GM23338 (cell line): ENCODE results near the gene PLD1. TPM values are rescaled to one million over a fixed set of nuclear protein-coding genes. Genes with fewer than 3 reads are reported as not detected.

Experiments used
- ATAC-seq: fragments of 200-7000 bp; cut with Tn5 transposase; 3 replicates; pipeline ENCODE4 v1.9.1; 2020
- DNase-seq: peaks from one replicate; pipeline ENCODE4 v3.0.0-alpha.2; 2015; ENCODE audit warnings: low spot score
- H2AFZ ChIP-seq: fragments of 200-600 bp; sonication (generic); 2 replicates; pipeline ENCODE4 v1.8.0; 2016; ENCODE audit warnings: antibody characterized with exemption, mild to moderate bottlenecking, moderate library complexity
- H3F3A ChIP-seq: fragments of 200-600 bp; sonication (generic); replicated peaks from 2 replicates; pipeline ENCODE4 v1.8.0; 2017; ENCODE audit warnings: antibody characterized with exemption, mixed run types, low read depth
- H3K27ac ChIP-seq: fragments of 200-600 bp; sonication (generic); 2 replicates; pipeline ENCODE4 v1.6.1; 2016; ENCODE audit warnings: low read depth
- H3K27me3 ChIP-seq: fragments of 200-600 bp; sonication (generic); 2 replicates; pipeline ENCODE4 v1.8.0; 2016; ENCODE audit warnings: mild to moderate bottlenecking, mixed run types, moderate library complexity; ENCODE audit not compliant: insufficient read depth
- H3K36me3 ChIP-seq: fragments of 200-600 bp; sonication (generic); 2 replicates; pipeline ENCODE4 v1.8.0; 2016; ENCODE audit warnings: mild to moderate bottlenecking; ENCODE audit not compliant: insufficient read depth
- H3K4me1 ChIP-seq: fragments of 200-600 bp; sonication (generic); 2 replicates; pipeline ENCODE4 v1.8.0; 2016; ENCODE audit warnings: mild to moderate bottlenecking, moderate library complexity; ENCODE audit not compliant: insufficient read depth
- H3K4me2 ChIP-seq: fragments of 200-600 bp; sonication (generic); 2 replicates; pipeline ENCODE4 v1.7.1; 2017; ENCODE audit warnings: mixed run types
- H3K4me3 ChIP-seq: fragments of 200-600 bp; sonication (generic); 2 replicates; pipeline ENCODE4 v1.6.1; 2016; ENCODE audit warnings: mixed run types
- H3K79me2 ChIP-seq: fragments of 200-600 bp; sonication (generic); replicated peaks from 2 replicates; pipeline ENCODE4 v1.8.0; 2017; ENCODE audit warnings: mild to moderate bottlenecking; ENCODE audit not compliant: insufficient read depth
- H3K9me2 ChIP-seq: fragments of 200-600 bp; sonication (generic); 2 replicates; pipeline ENCODE4 v1.8.0; 2017; ENCODE audit not compliant: insufficient read depth
- H4K20me1 ChIP-seq: fragments of 200-600 bp; sonication (generic); replicated peaks from 2 replicates; pipeline ENCODE4 v1.8.0; 2017; ENCODE audit warnings: mild to moderate bottlenecking; ENCODE audit not compliant: insufficient read depth
- H3K27ac Mint-ChIP-seq: 2 replicates; pipeline ENCODE4 v1.8.0; 2020; ENCODE audit warnings: inconsistent platforms, mild to moderate bottlenecking, moderate library complexity, mixed read lengths
- H3K27me3 Mint-ChIP-seq: 3 replicates; pipeline ENCODE4 v1.8.0; 2022; ENCODE audit warnings: low read depth, mild to moderate bottlenecking, moderate library complexity, mixed read lengths, inconsistent platforms; ENCODE audit not compliant: insufficient read depth, poor library complexity
- H3K36me3 Mint-ChIP-seq: 3 replicates; pipeline ENCODE4 v1.8.0; 2021; ENCODE audit warnings: low read depth, mild to moderate bottlenecking, inconsistent platforms, moderate library complexity, mixed read lengths
- H3K4me1 Mint-ChIP-seq: 3 replicates; pipeline ENCODE4 v1.8.0; 2020; ENCODE audit warnings: mild to moderate bottlenecking, inconsistent platforms, mixed read lengths
- H3K4me3 Mint-ChIP-seq: 3 replicates; pipeline ENCODE4 v1.8.0; 2021; ENCODE audit warnings: moderate library complexity, mild to moderate bottlenecking, inconsistent platforms, mixed read lengths
- H3K9me3 Mint-ChIP-seq: 3 replicates; pipeline ENCODE4 v1.8.0; 2020; ENCODE audit warnings: moderate library complexity, mild to moderate bottlenecking, inconsistent platforms, mixed read lengths
- CREB1 ChIP-seq: fragments of 250-450 bp; sonication (Bioruptor Pico); IDR thresholded peaks from 2 replicates; pipeline ENCODE4 v1.5.0; 2020; ENCODE audit warnings: low read depth, mild to moderate bottlenecking, moderate library complexity
- EZH2 ChIP-seq: fragments of 200-600 bp; sonication (generic); IDR thresholded peaks from one replicate; pipeline ENCODE4 v1.8.0; 2017; ENCODE audit warnings: antibody characterized with exemption, mild to moderate bottlenecking, low read depth; ENCODE audit not compliant: unreplicated experiment
- EZH2phosphoT487 ChIP-seq: fragments of 200-600 bp; sonication (generic); IDR thresholded peaks from one replicate; pipeline ENCODE4 v1.8.1; 2018; ENCODE audit warnings: antibody characterized with exemption; ENCODE audit not compliant: unreplicated experiment
- JUNB ChIP-seq: IDR thresholded peaks from one replicate; pipeline ENCODE4 v1.6.1; 2016; ENCODE audit warnings: antibody characterized with exemption; ENCODE audit not compliant: unreplicated experiment
- NANOG ChIP-seq: IDR thresholded peaks from 2 replicates; pipeline ENCODE4 v1.6.1; 2016; ENCODE audit warnings: antibody characterized with exemption, borderline replicate concordance
- POLR2AphosphoS5 ChIP-seq: IDR thresholded peaks from 2 replicates; pipeline ENCODE4 v1.6.1; 2016; ENCODE audit warnings: antibody characterized with exemption, low read depth
- STAT1 ChIP-seq: IDR thresholded peaks from one replicate; pipeline ENCODE4 v1.6.1; 2016; ENCODE audit warnings: antibody characterized with exemption; ENCODE audit not compliant: unreplicated experiment
- ZNF114 ChIP-seq: fragments of 250-450 bp; sonication (Bioruptor Pico); IDR thresholded peaks from 2 replicates; pipeline ENCODE4 v1.5.0; 2020; ENCODE audit warnings: mild to moderate bottlenecking, moderate library complexity
- ZNF331 ChIP-seq: fragments of 250-450 bp; sonication (Bioruptor Pico); IDR thresholded peaks from 2 replicates; pipeline ENCODE4 v1.5.0; 2020; ENCODE audit warnings: low read depth, mild to moderate bottlenecking, moderate library complexity
- polyA plus RNA-seq: library from polyadenylated mRNA; unstranded; fragments of >200 nt; fragmentation: Nextera tagmentation; extraction: Ambion mirVana; gene quantifications from 2 replicates; pipeline ENCODE4 v1.2.1, GENCODE V29; 2016
- total RNA-seq: library from RNA; depleted of rRNA; stranded (reverse); fragments of >200 nt; shearing (Covaris generic); gene quantifications from 2 replicates; pipeline ENCODE4 v1.2.3, GENCODE V29; 2014
- TF ChIP-seq, protein P1 (sequence below): fragments of 250-450 bp; sonication (Bioruptor Pico); IDR thresholded peaks from 2 replicates; pipeline ENCODE4 v1.5.0; 2020; ENCODE audit warnings: mild to moderate bottlenecking, moderate library complexity
- TF ChIP-seq, protein P2 (sequence below): IDR thresholded peaks from 2 replicates; pipeline ENCODE4 v1.6.1; 2016; ENCODE audit warnings: antibody characterized with exemption
- TF ChIP-seq, protein P3 (sequence below): IDR thresholded peaks from one replicate; pipeline ENCODE4 v1.6.1; 2018; ENCODE audit warnings: antibody characterized with exemption; ENCODE audit not compliant: unreplicated experiment
- TF ChIP-seq, protein P4 (sequence below), 2 experiments: fragments of 200-600 bp in 1 of 2; sonication (generic) in 1 of 2; conservative IDR thresholded peaks; 2 replicates each; pipeline versions ENCODE4 v1.5.1 to v1.6.1; 2016 to 2017; ENCODE audit warnings: antibody characterized with exemption in 2 of 2, low read depth in 2 of 2, mild to moderate bottlenecking in 2 of 2, moderate library complexity in 1 of 2

Gene PLD1
- total and polyA plus RNA-seq, 2 experiments from 2014 or later: 1.4 to 2.2 TPM

DNA sequence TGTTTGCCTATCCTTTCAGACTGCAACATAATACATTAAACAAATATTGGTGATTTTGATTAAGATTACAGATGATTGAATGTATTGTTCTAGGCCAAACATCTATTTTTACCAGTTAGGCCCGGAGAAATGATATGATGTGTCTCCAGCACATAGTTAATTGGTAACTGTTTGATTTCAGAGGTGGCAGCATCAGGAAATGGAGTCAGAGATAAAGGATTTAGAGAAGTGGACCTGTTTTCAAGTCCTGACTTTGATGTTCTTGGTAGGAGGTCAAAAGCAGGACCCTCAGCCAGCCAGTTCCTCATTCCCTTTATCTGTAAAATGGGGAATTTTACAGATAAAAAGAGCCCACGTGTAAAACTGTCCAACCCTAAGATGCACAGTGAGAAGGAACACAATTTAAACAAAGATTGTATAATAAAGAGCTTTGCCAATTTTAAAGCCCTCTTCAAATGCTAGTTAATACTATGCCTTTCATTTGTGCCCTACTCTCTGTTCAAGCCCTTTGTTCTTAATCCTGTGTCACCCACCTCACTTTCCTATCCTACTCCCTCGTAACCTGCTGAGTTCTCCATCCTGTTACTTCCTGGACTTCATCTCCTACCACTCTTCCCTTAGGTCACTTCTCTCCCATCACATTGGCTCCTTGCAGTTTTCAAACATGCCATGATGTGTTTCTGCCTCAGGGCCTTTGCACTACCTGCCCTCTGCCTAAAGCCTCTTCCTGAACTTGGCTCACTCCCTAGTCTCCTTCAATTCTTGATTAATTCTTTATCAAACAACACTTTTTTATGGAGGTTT lies 35.4 kb upstream of the PLD1 start:
- H3K4me2 ChIP-seq: no peak overlapping the region
- H4K20me1 ChIP-seq: no peaks in the 10 kb centered on the region
- Mint-ChIP-seq H3K36me3 (no peaks in the 10 kb centered on the region), H3K4me1 (peaks cover 8% of the 10 kb centered on the region), H3K4me3 (no peak overlapping the region), H3K27me3 (no peaks in the 10 kb centered on the region), H3K27ac (no peak overlapping the region), H3K9me3 (no peaks in the 10 kb centered on the region; the same call in 2 of the 3 replicates)
- no peaks in the 10 kb centered on the region for H3K27me3 ChIP-seq
- no peak for ATAC-seq
- H2AFZ ChIP-seq: no peak overlapping the region
- no peaks in the 10 kb centered on the region for H3K79me2 ChIP-seq
- TF ChIP-seq NANOG (no peak), EZH2 (no peak), EZH2phosphoT487 (no peak), CREB1 (no peak), JUNB (no peak), ZNF331 (CRISPR knock-in tag) (no peak), ZNF114 (no peak), STAT1 (no peak), POLR2AphosphoS5 (no peak)
- TF ChIP-seq, protein P1, sequence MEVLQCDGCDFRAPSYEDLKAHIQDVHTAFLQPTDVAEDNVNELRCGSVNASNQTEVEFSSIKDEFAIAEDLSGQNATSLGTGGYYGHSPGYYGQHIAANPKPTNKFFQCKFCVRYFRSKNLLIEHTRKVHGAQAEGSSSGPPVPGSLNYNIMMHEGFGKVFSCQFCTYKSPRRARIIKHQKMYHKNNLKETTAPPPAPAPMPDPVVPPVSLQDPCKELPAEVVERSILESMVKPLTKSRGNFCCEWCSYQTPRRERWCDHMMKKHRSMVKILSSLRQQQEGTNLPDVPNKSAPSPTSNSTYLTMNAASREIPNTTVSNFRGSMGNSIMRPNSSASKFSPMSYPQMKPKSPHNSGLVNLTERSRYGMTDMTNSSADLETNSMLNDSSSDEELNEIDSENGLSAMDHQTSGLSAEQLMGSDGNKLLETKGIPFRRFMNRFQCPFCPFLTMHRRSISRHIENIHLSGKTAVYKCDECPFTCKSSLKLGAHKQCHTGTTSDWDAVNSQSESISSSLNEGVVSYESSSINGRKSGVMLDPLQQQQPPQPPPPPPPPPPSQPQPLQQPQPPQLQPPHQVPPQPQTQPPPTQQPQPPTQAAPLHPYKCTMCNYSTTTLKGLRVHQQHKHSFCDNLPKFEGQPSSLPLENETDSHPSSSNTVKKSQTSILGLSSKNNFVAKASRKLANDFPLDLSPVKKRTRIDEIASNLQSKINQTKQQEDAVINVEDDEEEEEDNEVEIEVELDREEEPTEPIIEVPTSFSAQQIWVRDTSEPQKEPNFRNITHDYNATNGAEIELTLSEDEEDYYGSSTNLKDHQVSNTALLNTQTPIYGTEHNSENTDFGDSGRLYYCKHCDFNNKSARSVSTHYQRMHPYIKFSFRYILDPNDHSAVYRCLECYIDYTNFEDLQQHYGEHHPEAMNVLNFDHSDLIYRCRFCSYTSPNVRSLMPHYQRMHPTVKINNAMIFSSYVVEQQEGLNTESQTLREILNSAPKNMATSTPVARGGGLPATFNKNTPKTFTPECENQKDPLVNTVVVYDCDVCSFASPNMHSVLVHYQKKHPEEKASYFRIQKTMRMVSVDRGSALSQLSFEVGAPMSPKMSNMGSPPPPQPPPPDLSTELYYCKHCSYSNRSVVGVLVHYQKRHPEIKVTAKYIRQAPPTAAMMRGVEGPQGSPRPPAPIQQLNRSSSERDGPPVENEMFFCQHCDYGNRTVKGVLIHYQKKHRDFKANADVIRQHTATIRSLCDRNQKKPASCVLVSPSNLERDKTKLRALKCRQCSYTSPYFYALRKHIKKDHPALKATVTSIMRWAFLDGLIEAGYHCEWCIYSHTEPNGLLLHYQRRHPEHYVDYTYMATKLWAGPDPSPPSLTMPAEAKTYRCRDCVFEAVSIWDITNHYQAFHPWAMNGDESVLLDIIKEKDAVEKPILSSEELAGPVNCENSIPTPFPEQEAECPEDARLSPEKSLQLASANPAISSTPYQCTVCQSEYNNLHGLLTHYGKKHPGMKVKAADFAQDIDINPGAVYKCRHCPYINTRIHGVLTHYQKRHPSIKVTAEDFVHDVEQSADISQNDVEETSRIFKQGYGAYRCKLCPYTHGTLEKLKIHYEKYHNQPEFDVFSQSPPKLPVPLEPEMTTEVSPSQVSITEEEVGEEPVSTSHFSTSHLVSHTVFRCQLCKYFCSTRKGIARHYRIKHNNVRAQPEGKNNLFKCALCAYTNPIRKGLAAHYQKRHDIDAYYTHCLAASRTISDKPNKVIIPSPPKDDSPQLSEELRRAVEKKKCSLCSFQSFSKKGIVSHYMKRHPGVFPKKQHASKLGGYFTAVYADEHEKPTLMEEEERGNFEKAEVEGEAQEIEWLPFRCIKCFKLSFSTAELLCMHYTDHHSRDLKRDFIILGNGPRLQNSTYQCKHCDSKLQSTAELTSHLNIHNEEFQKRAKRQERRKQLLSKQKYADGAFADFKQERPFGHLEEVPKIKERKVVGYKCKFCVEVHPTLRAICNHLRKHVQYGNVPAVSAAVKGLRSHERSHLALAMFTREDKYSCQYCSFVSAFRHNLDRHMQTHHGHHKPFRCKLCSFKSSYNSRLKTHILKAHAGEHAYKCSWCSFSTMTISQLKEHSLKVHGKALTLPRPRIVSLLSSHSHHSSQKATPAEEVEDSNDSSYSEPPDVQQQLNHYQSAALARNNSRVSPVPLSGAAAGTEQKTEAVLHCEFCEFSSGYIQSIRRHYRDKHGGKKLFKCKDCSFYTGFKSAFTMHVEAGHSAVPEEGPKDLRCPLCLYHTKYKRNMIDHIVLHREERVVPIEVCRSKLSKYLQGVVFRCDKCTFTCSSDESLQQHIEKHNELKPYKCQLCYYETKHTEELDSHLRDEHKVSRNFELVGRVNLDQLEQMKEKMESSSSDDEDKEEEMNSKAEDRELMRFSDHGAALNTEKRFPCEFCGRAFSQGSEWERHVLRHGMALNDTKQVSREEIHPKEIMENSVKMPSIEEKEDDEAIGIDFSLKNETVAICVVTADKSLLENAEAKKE: no peak
- TF ChIP-seq, protein P2, sequence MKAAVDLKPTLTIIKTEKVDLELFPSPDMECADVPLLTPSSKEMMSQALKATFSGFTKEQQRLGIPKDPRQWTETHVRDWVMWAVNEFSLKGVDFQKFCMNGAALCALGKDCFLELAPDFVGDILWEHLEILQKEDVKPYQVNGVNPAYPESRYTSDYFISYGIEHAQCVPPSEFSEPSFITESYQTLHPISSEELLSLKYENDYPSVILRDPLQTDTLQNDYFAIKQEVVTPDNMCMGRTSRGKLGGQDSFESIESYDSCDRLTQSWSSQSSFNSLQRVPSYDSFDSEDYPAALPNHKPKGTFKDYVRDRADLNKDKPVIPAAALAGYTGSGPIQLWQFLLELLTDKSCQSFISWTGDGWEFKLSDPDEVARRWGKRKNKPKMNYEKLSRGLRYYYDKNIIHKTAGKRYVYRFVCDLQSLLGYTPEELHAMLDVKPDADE: no peak
- TF ChIP-seq, protein P3, sequence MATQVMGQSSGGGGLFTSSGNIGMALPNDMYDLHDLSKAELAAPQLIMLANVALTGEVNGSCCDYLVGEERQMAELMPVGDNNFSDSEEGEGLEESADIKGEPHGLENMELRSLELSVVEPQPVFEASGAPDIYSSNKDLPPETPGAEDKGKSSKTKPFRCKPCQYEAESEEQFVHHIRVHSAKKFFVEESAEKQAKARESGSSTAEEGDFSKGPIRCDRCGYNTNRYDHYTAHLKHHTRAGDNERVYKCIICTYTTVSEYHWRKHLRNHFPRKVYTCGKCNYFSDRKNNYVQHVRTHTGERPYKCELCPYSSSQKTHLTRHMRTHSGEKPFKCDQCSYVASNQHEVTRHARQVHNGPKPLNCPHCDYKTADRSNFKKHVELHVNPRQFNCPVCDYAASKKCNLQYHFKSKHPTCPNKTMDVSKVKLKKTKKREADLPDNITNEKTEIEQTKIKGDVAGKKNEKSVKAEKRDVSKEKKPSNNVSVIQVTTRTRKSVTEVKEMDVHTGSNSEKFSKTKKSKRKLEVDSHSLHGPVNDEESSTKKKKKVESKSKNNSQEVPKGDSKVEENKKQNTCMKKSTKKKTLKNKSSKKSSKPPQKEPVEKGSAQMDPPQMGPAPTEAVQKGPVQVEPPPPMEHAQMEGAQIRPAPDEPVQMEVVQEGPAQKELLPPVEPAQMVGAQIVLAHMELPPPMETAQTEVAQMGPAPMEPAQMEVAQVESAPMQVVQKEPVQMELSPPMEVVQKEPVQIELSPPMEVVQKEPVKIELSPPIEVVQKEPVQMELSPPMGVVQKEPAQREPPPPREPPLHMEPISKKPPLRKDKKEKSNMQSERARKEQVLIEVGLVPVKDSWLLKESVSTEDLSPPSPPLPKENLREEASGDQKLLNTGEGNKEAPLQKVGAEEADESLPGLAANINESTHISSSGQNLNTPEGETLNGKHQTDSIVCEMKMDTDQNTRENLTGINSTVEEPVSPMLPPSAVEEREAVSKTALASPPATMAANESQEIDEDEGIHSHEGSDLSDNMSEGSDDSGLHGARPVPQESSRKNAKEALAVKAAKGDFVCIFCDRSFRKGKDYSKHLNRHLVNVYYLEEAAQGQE: no peak
- TF ChIP-seq, protein P4, sequence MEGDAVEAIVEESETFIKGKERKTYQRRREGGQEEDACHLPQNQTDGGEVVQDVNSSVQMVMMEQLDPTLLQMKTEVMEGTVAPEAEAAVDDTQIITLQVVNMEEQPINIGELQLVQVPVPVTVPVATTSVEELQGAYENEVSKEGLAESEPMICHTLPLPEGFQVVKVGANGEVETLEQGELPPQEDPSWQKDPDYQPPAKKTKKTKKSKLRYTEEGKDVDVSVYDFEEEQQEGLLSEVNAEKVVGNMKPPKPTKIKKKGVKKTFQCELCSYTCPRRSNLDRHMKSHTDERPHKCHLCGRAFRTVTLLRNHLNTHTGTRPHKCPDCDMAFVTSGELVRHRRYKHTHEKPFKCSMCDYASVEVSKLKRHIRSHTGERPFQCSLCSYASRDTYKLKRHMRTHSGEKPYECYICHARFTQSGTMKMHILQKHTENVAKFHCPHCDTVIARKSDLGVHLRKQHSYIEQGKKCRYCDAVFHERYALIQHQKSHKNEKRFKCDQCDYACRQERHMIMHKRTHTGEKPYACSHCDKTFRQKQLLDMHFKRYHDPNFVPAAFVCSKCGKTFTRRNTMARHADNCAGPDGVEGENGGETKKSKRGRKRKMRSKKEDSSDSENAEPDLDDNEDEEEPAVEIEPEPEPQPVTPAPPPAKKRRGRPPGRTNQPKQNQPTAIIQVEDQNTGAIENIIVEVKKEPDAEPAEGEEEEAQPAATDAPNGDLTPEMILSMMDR (conservative IDR thresholded peaks at IDR 0.05; ENCODE audit: low read depth in 2 of 2): no peak
- no peaks in the 10 kb centered on the region for H3K36me3 ChIP-seq
- H3K4me3 ChIP-seq: no peak overlapping the region
- DNase-seq: no peak
- no peaks in the 10 kb centered on the region for H3F3A ChIP-seq
- no peaks in the 10 kb centered on the region for H3K9me2 ChIP-seq
- no peak overlapping the region for H3K27ac ChIP-seq
- H3K4me1 ChIP-seq: no peaks in the 10 kb centered on the region
